HepG2 (cell line): ENCODE results near the gene TMEM196. TPM values are rescaled to one million over a fixed set of nuclear protein-coding genes. Genes with fewer than 3 reads are reported as not detected.

Experiments used
- ATAC-seq: fragments of 200-7000 bp; cut with Tn5 transposase; 3 replicates; pipeline ENCODE4 v1.9.1; 2020; ENCODE audit warnings: mild to moderate bottlenecking, moderate library complexity
- BruUV-seq: library from RNA; stranded (reverse); fragments of 400-500 nt; replicated peaks from 2 replicates; lab custom pipeline; 2021; lab: Mats Ljungman, UMichigan
- CTCF ChIA-PET: fragments of 300-600 bp; formaldehyde crosslinking; extraction: SDS; loops from one replicate; lab custom pipeline; 2021; ENCODE audit warnings: low total read pairs, inconsistent platforms, low intra/inter-chr PET ratio; lab: Yijun Ruan, JAX
- POLR2A ChIA-PET: fragments of 350-600 bp; sonication (Branson Sonifier 250); formaldehyde crosslinking; loops from one replicate; lab custom pipeline; 2020; ENCODE audit warnings: antibody characterized with exemption, inconsistent platforms; lab: Yijun Ruan, JAX
- DNase-seq: peaks from one replicate; pipeline ENCODE4 v3.0.0-alpha.2; 2015; ENCODE audit warnings: low spot score
- FAIRE-seq: peaks from 3 replicates; lab custom pipeline; 2011; peaks lifted over from hg19 to GRCh38; lab: Jason Lieb, UNC
- H2AFZ ChIP-seq: one replicate; pipeline ENCODE4 v1.6.1; 2011; ENCODE audit warnings: low read length, inconsistent platforms
- H3K27ac ChIP-seq: fragments of 300-600 bp; 3 replicates; pipeline ENCODE4 v1.8.0; 2011; ENCODE audit warnings: mixed run types, mild to moderate bottlenecking, mixed read lengths, low read length, inconsistent platforms; ENCODE audit not compliant: insufficient read depth; ENCODE audit errors: extremely low read length
- H3K27me3 ChIP-seq, 2 experiments: fragments of 200-600 bp in 1 of 2; 2 replicates in 1 of 2; 3 replicates in 1 of 2; pipeline versions ENCODE4 v1.6.0 to v1.8.0; 2011; ENCODE audit warnings: low read length in 2 of 2, mild to moderate bottlenecking in 2 of 2, moderate library complexity in 2 of 2, inconsistent platforms in 1 of 2; ENCODE audit not compliant: insufficient read depth in 2 of 2, control insufficient read depth in 1 of 2
- H3K36me3 ChIP-seq, 2 experiments: fragments of 200-600 bp in 1 of 2; replicated peaks in 1 of 2; 2 replicates in 1 of 2; 3 replicates in 1 of 2; pipeline versions ENCODE4 v1.5.1 to v1.8.0; 2011; ENCODE audit warnings: low read length in 2 of 2, inconsistent platforms in 1 of 2; ENCODE audit not compliant: insufficient read depth in 2 of 2, control insufficient read depth in 1 of 2
- H3K4me1 ChIP-seq: 2 replicates; pipeline ENCODE4 v1.5.1; 2012; ENCODE audit warnings: low read length, inconsistent platforms; ENCODE audit not compliant: insufficient read depth
- H3K4me2 ChIP-seq: 2 replicates; pipeline ENCODE4 v1.6.0; 2011; ENCODE audit warnings: low read depth, low read length, inconsistent platforms
- H3K4me3 ChIP-seq, 3 experiments: fragments of 200-600 bp in 1 of 3; sonication (generic), shearing (Covaris generic) in 1 of 3; replicated peaks in 1 of 3; 2 replicates each; pipeline ENCODE4 v1.5.1; 2011 to 2016; ENCODE audit warnings: low read length in 3 of 3, inconsistent platforms in 2 of 3, low read depth in 2 of 3, mild to moderate bottlenecking in 2 of 3, control low read depth in 1 of 3, mixed read lengths in 1 of 3; ENCODE audit not compliant: insufficient read depth in 1 of 3
- H3K79me2 ChIP-seq: one replicate; pipeline ENCODE4 v1.6.1; 2011; ENCODE audit warnings: low read length, inconsistent platforms; ENCODE audit not compliant: insufficient read depth
- H3K9ac ChIP-seq: 2 replicates; pipeline ENCODE4 v1.6.0; 2011; ENCODE audit warnings: mild to moderate bottlenecking, low read depth, low read length, inconsistent platforms; ENCODE audit not compliant: insufficient read depth
- H3K9me3 ChIP-seq: 2 replicates; pipeline ENCODE4 v1.5.1; 2012; ENCODE audit warnings: mild to moderate bottlenecking, low read length
- H4K20me1 ChIP-seq: 2 replicates; pipeline ENCODE4 v1.6.0; 2011; ENCODE audit warnings: inconsistent platforms, mild to moderate bottlenecking, low read length, moderate library complexity; ENCODE audit not compliant: insufficient read depth
- ARNT ChIP-seq: fragments of 450-650 bp; IDR thresholded peaks from 2 replicates; pipeline ENCODE4 v1.6.1; 2017
- MBD4 ChIP-seq: IDR thresholded peaks from 2 replicates; pipeline ENCODE4 v1.6.1; 2012; ENCODE audit warnings: low read length, inconsistent platforms, borderline replicate concordance
- MED8 ChIP-seq: sonication (generic); formaldehyde crosslinking; IDR thresholded peaks from 2 replicates; pipeline ENCODE4 v1.8.1; 2023; ENCODE audit warnings: mild to moderate bottlenecking, missing genetic modification reagents; ENCODE audit not compliant: insufficient replicate concordance
- MZF1 ChIP-seq: sonication (generic); formaldehyde crosslinking; IDR thresholded peaks from 2 replicates; pipeline ENCODE4 v1.8.1; 2023; ENCODE audit warnings: mild to moderate bottlenecking, missing genetic modification reagents, borderline replicate concordance
- PHF5A ChIP-seq: IDR thresholded peaks from one replicate; pipeline ENCODE4 v1.6.1; 2018; ENCODE audit warnings: low read depth, missing genetic modification reagents; ENCODE audit not compliant: unreplicated experiment
- ZNF619 ChIP-seq: sonication (generic); formaldehyde crosslinking; IDR thresholded peaks from 2 replicates; pipeline ENCODE4 v1.4.0; 2020; ENCODE audit warnings: mild to moderate bottlenecking, missing genetic modification reagents
- WGBS: methylation state at CpG from one replicate; pipeline ENCODE4 v1.1.6; 2017; ENCODE audit warnings: low lambda C conversion rate; 5-methylcytosine and 5-hydroxymethylcytosine counted together
- in situ Hi-C: cut with HindIII; loops from 2 replicates; pipeline ENCODE4 v1.10.0; 2017; ENCODE audit warnings: low pct_unique_long_range_greater_than_20kb; ENCODE audit not compliant: extremely low pct_ligation_motif_present
- intact Hi-C: fragments of 100-400 bp; cut with micrococcal nuclease; formaldehyde crosslinking; loops from one replicate; pipeline ENCODE4 v1.10.0; 2022; ENCODE audit not compliant: unreplicated experiment
- polyA plus RNA-seq, 8 experiments: library from polyadenylated mRNA; depleted of rRNA in 3 of 8; stranded (reverse) in 7 of 8; unstranded in 1 of 8; fragments of >200 nt; fragmentation: Illumina TruSeq in 4 of 8; extraction: Trizol in 4 of 8; gene quantifications; 2 replicates each; pipeline versions ENCODE4 v1.2.1 to v1.2.3, GENCODE V29; 2011 to 2016; ENCODE audit warnings: low read depth in 4 of 8, missing spikeins in 1 of 8, mixed read lengths in 1 of 8; ENCODE audit not compliant: insufficient read depth in 1 of 8
- total RNA-seq, 5 experiments: library from RNA; depleted of rRNA; stranded (reverse); fragments of >200 nt; fragmentation: Illumina TruSeq; extraction: Trizol; gene quantifications; 2 replicates each; pipeline ENCODE4 v1.2.3, GENCODE V29; 2016; ENCODE audit warnings: low read depth in 1 of 5
- TF ChIP-seq, protein P1 (sequence below): sonication (generic); formaldehyde crosslinking; IDR thresholded peaks from 2 replicates; pipeline ENCODE4 v1.5.1; 2020; ENCODE audit warnings: missing genetic modification reagents, mild to moderate bottlenecking, borderline replicate concordance

TMEM196 gene
- total and polyA plus RNA-seq, 2 of the 13 experiments (the other 11 are each of a cell fraction or from before 2014, with no cell fraction given) = not detected

DNA sequence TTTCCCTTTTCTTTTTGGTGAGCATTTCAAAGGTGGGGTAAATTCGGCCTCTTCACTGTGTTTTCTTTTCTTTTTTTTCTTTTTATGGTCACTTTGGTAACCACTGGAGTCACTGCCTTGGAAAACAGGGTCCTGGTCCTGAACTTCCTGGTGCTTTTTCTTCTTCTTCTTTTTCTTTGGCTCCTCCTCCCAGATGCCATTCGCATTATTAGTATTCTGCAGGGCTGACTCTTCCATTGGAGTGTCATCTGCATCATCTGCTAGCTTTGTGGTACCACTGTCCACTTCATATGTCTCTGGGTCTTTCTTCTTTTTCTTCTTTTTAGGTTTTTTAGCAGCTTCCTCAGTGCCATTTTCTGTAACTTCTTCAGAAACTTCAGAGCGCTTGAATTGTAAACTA lies 75.1 kb downstream of the TMEM196 start:
- no peaks in the 10 kb centered on the region for H3K9me3 ChIP-seq
- intact Hi-C loops = no loop called here
- WGBS = 95% methylated on average over 3 of the region's 3 CpGs
- POLR2A ChIA-PET = no interaction called here
- H4K20me1 ChIP-seq = no peaks in the 10 kb centered on the region
- no peak overlapping the region for H3K27ac ChIP-seq
- peaks cover 11% of the 10 kb centered on the region for H3K4me1 ChIP-seq
- no peak overlapping the region for H3K9ac ChIP-seq
- H3K27me3 ChIP-seq = no peaks in the 10 kb centered on the region
- peaks cover 2 to 18% of the 10 kb centered on the region in 2 experiments; a peak in 3 of 5 replicates for H3K36me3 ChIP-seq
- H3K4me3 ChIP-seq = no peak overlapping the region
- no peak for ATAC-seq
- no peak overlapping the region for H2AFZ ChIP-seq
- TF ChIP-seq PHF5A (CRISPR knock-in tag) (no peak), ARNT (no peak), MZF1 (CRISPR knock-in tag) (no peak), MED8 (CRISPR knock-in tag) (no peak), ZNF619 (CRISPR knock-in tag) (no peak), MBD4 (no peak)
- TF ChIP-seq, protein P1, sequence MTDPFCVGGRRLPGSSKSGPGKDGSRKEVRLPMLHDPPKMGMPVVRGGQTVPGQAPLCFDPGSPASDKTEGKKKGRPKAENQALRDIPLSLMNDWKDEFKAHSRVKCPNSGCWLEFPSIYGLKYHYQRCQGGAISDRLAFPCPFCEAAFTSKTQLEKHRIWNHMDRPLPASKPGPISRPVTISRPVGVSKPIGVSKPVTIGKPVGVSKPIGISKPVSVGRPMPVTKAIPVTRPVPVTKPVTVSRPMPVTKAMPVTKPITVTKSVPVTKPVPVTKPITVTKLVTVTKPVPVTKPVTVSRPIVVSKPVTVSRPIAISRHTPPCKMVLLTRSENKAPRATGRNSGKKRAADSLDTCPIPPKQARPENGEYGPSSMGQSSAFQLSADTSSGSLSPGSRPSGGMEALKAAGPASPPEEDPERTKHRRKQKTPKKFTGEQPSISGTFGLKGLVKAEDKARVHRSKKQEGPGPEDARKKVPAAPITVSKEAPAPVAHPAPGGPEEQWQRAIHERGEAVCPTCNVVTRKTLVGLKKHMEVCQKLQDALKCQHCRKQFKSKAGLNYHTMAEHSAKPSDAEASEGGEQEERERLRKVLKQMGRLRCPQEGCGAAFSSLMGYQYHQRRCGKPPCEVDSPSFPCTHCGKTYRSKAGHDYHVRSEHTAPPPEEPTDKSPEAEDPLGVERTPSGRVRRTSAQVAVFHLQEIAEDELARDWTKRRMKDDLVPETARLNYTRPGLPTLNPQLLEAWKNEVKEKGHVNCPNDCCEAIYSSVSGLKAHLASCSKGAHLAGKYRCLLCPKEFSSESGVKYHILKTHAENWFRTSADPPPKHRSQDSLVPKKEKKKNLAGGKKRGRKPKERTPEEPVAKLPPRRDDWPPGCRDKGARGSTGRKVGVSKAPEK (CRISPR knock-in tag) = no peak
- TF ChIP-seq, all 625 proteins: peak for 0
- H3K4me2 ChIP-seq = no peak overlapping the region
- no TSS peak for BruUV-seq
- DNase-seq (no peak), FAIRE-seq (no peak)
- in situ Hi-C loops = no loop called here
- CTCF ChIA-PET = no interaction called here
- H3K79me2 ChIP-seq = no peaks in the 10 kb centered on the region
